K562 (cell line): ENCODE data around the gene ADIPOR1. TPM values are rescaled to one million over a fixed set of nuclear protein-coding genes. Genes with fewer than 3 reads are reported as not detected.

Source experiments
- BMI1 ChIP-seq: fragments of 150-350 bp; IDR thresholded peaks from 2 replicates; pipeline ENCODE4 v1.6.1; 2014; ENCODE audit warnings: low read length
- ETV1 ChIP-seq: fragments of 450-650 bp; conservative IDR thresholded peaks from 2 replicates; pipeline ENCODE4 v1.6.1; 2016; ENCODE audit warnings: missing genetic modification characterization, control low read depth, low read depth, missing compliant biosample characterization
- GATA2 ChIP-seq: sonication (generic); formaldehyde crosslinking; IDR thresholded peaks from 2 replicates; pipeline ENCODE4 v1.4.0; 2020; ENCODE audit warnings: mild to moderate bottlenecking, missing genetic modification reagents
- MCM7 ChIP-seq, 2 experiments: fragments of 450-650 bp; IDR thresholded peaks; 2 replicates each; pipeline ENCODE4 v1.6.1; 2016 to 2018
- NCOA4 ChIP-seq: fragments of 450-650 bp; IDR thresholded peaks from 2 replicates; pipeline ENCODE4 v1.6.1; 2018; ENCODE audit warnings: mild to moderate bottlenecking; ENCODE audit not compliant: partially characterized antibody
- NFIC ChIP-seq: fragments of 450-650 bp; IDR thresholded peaks from 2 replicates; pipeline ENCODE4 v1.6.1; 2017; ENCODE audit warnings: mild to moderate bottlenecking, inconsistent platforms
- NFXL1 ChIP-seq: fragments of 450-650 bp; formaldehyde crosslinking; IDR thresholded peaks from 2 replicates; pipeline ENCODE4 v1.4.0; 2021; ENCODE audit warnings: mild to moderate bottlenecking
- NR2F6 ChIP-seq: fragments of 450-650 bp; formaldehyde crosslinking; IDR thresholded peaks from 2 replicates; pipeline ENCODE4 v1.4.0; 2020; ENCODE audit warnings: mild to moderate bottlenecking
- RCOR1 ChIP-seq, 2 experiments: IDR thresholded peaks; 2 replicates each; pipeline ENCODE4 v1.6.1; 2012; ENCODE audit warnings: low read depth in 2 of 2, low read length in 2 of 2, borderline replicate concordance in 1 of 2, improper control_type of control experiment in 1 of 2
- SMARCE1 ChIP-seq: fragments of 450-650 bp; IDR thresholded peaks from 2 replicates; pipeline ENCODE4 v1.7.1; 2016; ENCODE audit warnings: mild to moderate bottlenecking
- SNRNP70 ChIP-seq: fragments of 200-400 bp; formaldehyde crosslinking; optimal IDR thresholded peaks from 2 replicates; pipeline ENCODE3; 2017; ENCODE audit warnings: low read depth, low read length
- ZNF133 ChIP-seq: fragments of 250-450 bp; sonication (Bioruptor Pico); IDR thresholded peaks from 2 replicates; pipeline ENCODE4 v1.4.0; 2020; ENCODE audit warnings: mild to moderate bottlenecking
- ZNF174 ChIP-seq: fragments of 250-450 bp; sonication (Bioruptor Pico); IDR thresholded peaks from 2 replicates; pipeline ENCODE4 v1.4.0; 2020; ENCODE audit warnings: mild to moderate bottlenecking
- ZNF3 ChIP-seq: fragments of 250-450 bp; sonication (Bioruptor Pico); IDR thresholded peaks from 2 replicates; pipeline ENCODE4 v1.5.0; 2021; ENCODE audit warnings: mild to moderate bottlenecking, moderate library complexity
- ZNF584 ChIP-seq: fragments of 200-800 bp; sonication (Bioruptor generic); IDR thresholded peaks from 2 replicates; pipeline ENCODE4 v1.6.1; 2016; ENCODE audit warnings: low read depth, mild to moderate bottlenecking, missing genetic modification characterization, missing compliant biosample characterization
- ZNF609 ChIP-seq: sonication (generic); formaldehyde crosslinking; IDR thresholded peaks from 2 replicates; pipeline ENCODE4 v1.8.1; 2023; ENCODE audit warnings: missing genetic modification reagents, mild to moderate bottlenecking, borderline replicate concordance
- ZNF780A ChIP-seq: fragments of 250-450 bp; sonication (Bioruptor Pico); IDR thresholded peaks from 2 replicates; pipeline ENCODE4 v1.5.0; 2021; ENCODE audit warnings: mild to moderate bottlenecking
- polyA plus RNA-seq, 8 experiments: library from polyadenylated mRNA; depleted of rRNA in 4 of 8; stranded (reverse) in 5 of 8; unstranded in 3 of 8; fragments of >200 nt; fragmentation: Nextera tagmentation in 2 of 8; fragmentation: Illumina TruSeq in 1 of 8; extraction: Ambion mirVana in 2 of 8; extraction: Trizol in 1 of 8; gene quantifications; 2 replicates each; pipeline versions ENCODE4 v1.2.1 to v1.2.3, GENCODE V29; 2011 to 2014; ENCODE audit warnings: inconsistent platforms in 1 of 8, missing spikeins in 1 of 8
- total RNA-seq, 7 experiments: library from RNA; depleted of rRNA in 6 of 7; stranded (reverse); fragments of >200 nt in 6 of 7; fragmentation: Illumina TruSeq in 2 of 7; extraction: Trizol in 2 of 7; gene quantifications; 2 replicates each; pipeline versions ENCODE4 v1.2.1 to v1.2.3, GENCODE V29; 2011 to 2021; ENCODE audit warnings: low replicate concordance in 1 of 7
- TF ChIP-seq, protein P1 (sequence below): fragments of 250-450 bp; sonication (Bioruptor Pico); IDR thresholded peaks from 2 replicates; pipeline ENCODE4 v1.5.1; 2021; ENCODE audit warnings: mild to moderate bottlenecking
- TF ChIP-seq, protein P2 (sequence below): fragments of 450-650 bp; IDR thresholded peaks from 2 replicates; pipeline ENCODE4 v1.7.1; 2018; ENCODE audit warnings: mild to moderate bottlenecking, low read depth; ENCODE audit not compliant: partially characterized antibody
- TF ChIP-seq, protein P3 (sequence below): fragments of 250-450 bp; sonication (Bioruptor Pico); IDR thresholded peaks from 2 replicates; pipeline ENCODE4 v1.9.0; 2021; ENCODE audit warnings: mild to moderate bottlenecking

The ADIPOR1 gene
- total and polyA plus RNA-seq, 9 of the 15 experiments (the other 6 are each of a cell fraction or from before 2014, with no cell fraction given): 29.0 to 217 (median 100) TPM

DNA sequence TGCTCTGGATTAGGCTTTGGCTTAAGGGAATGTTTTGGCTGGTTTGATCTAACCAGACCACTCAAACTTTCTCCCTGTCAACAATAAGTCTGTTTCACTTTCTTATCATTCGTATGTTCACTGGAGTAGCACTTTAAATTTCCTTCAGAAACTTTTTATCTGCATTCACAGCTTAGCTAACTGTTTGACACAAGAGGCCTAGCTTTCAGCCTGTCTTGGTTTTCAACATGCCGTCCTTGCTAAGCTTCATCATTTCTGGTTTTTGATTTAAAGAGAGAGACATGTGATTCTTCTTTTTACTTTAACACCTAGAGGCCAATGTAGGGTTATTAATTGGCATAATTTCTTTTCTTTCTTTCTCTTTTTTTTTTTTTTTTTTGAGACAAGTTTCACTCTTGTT, 23.8 kb upstream of the ADIPOR1 start (continued):
- TF ChIP-seq NR2F6: no peak
- TF ChIP-seq ZNF174 (CRISPR knock-in tag): no peak
- TF ChIP-seq, protein P1, sequence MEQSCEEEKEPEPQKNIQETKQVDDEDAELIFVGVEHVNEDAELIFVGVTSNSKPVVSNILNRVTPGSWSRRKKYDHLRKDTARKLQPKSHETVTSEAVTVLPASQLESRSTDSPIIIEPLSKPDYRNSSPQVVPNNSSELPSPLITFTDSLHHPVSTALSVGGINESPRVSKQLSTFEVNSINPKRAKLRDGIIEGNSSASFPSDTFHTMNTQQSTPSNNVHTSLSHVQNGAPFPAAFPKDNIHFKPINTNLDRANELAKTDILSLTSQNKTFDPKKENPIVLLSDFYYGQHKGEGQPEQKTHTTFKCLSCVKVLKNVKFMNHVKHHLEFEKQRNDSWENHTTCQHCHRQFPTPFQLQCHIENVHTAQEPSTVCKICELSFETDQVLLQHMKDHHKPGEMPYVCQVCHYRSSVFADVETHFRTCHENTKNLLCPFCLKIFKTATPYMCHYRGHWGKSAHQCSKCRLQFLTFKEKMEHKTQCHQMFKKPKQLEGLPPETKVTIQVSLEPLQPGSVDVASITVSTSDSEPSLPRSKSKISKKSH (CRISPR knock-in tag): no peak
- TF ChIP-seq MCM7 (IDR thresholded peaks at IDR 0.05): no peak
- TF ChIP-seq BMI1: no peak
- TF ChIP-seq ZNF3: no peak
- TF ChIP-seq, protein P2, sequence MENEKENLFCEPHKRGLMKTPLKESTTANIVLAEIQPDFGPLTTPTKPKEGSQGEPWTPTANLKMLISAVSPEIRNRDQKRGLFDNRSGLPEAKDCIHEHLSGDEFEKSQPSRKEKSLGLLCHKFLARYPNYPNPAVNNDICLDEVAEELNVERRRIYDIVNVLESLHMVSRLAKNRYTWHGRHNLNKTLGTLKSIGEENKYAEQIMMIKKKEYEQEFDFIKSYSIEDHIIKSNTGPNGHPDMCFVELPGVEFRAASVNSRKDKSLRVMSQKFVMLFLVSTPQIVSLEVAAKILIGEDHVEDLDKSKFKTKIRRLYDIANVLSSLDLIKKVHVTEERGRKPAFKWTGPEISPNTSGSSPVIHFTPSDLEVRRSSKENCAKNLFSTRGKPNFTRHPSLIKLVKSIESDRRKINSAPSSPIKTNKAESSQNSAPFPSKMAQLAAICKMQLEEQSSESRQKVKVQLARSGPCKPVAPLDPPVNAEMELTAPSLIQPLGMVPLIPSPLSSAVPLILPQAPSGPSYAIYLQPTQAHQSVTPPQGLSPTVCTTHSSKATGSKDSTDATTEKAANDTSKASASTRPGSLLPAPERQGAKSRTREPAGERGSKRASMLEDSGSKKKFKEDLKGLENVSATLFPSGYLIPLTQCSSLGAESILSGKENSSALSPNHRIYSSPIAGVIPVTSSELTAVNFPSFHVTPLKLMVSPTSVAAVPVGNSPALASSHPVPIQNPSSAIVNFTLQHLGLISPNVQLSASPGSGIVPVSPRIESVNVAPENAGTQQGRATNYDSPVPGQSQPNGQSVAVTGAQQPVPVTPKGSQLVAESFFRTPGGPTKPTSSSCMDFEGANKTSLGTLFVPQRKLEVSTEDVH: no peak
- TF ChIP-seq ZNF780A: no peak
- TF ChIP-seq SMARCE1: peak; percentile 33; the same call in 1 of the 2 replicates
- no peak for TF ChIP-seq ZNF584
- TF ChIP-seq ZNF133: no peak
- no peak for TF ChIP-seq NFXL1 (CRISPR knock-in tag)
- no peak for TF ChIP-seq NCOA4
- TF ChIP-seq SNRNP70: no peak
- peak; percentile 33; the same call in 1 of the 2 replicates for TF ChIP-seq NFIC
- peak in 1 of 2 experiments; percentile 21; a peak in 1 of 4 replicates for TF ChIP-seq RCOR1 (IDR thresholded peaks at IDR 0.05; ENCODE audit: borderline replicate concordance in 1 of 2, low read depth in 2 of 2, low read length in 2 of 2)
- TF ChIP-seq GATA2 (CRISPR knock-in tag): peak; percentile 12; the same call in 1 of the 2 replicates
- TF ChIP-seq, protein P3, sequence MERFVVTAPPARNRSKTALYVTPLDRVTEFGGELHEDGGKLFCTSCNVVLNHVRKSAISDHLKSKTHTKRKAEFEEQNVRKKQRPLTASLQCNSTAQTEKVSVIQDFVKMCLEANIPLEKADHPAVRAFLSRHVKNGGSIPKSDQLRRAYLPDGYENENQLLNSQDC: no peak
- no peak for TF ChIP-seq ZNF609 (CRISPR knock-in tag)
- no peak for TF ChIP-seq ETV1 (tag)
